GM12878 (cell line): Measurements from ENCODE around the gene C9.

Experiments used
- CEBPB ChIP-seq, 2 experiments: fragments of 150-350 bp in 1 of 2; IDR thresholded peaks; 2 replicates each; pipeline ENCODE4 v1.6.1; 2012 to 2014; ENCODE audit warnings: low read depth in 2 of 2, low read length in 2 of 2, borderline replicate concordance in 1 of 2, inconsistent platforms in 1 of 2
- FOXM1 ChIP-seq: IDR thresholded peaks from 2 replicates; pipeline ENCODE4 v1.6.1; 2012; ENCODE audit warnings: low read depth, mild to moderate bottlenecking, inconsistent platforms, low read length, moderate library complexity
- HDAC6 ChIP-seq: fragments of 200-600 bp; sonication (generic); IDR thresholded peaks from one replicate; pipeline ENCODE4 v1.8.0; 2017; ENCODE audit warnings: antibody characterized with exemption; ENCODE audit not compliant: unreplicated experiment
- NR2C2 ChIP-seq: IDR thresholded peaks from 2 replicates; pipeline ENCODE4 v1.6.1; 2011; ENCODE audit warnings: borderline replicate concordance, low read depth; ENCODE audit not compliant: control insufficient read depth, insufficient read length
- POLR2A ChIP-seq: IDR thresholded peaks from 2 replicates; pipeline ENCODE4 v1.6.1; 2011; ENCODE audit warnings: low read depth, mild to moderate bottlenecking, low read length
- POLR2AphosphoS5 ChIP-seq: IDR thresholded peaks from 2 replicates; pipeline ENCODE4 v1.6.1; 2011; ENCODE audit warnings: mild to moderate bottlenecking, low read length, inconsistent platforms
- SIN3A ChIP-seq: IDR thresholded peaks from 2 replicates; pipeline ENCODE4 v1.6.1; 2012; ENCODE audit warnings: low read depth, low read length, improper control_type of control experiment
- YY1 ChIP-seq: IDR thresholded peaks from 2 replicates; pipeline ENCODE4 v1.6.1; 2011; ENCODE audit warnings: low read depth, mild to moderate bottlenecking, low read length
- TF ChIP-seq, protein P1 (sequence below), 3 experiments: IDR thresholded peaks in 2 of 3; conservative IDR thresholded peaks in 1 of 3; 2 replicates each; pipeline ENCODE4 v1.5.1; 2011; ENCODE audit warnings: low read depth in 3 of 3, low read length in 3 of 3, mild to moderate bottlenecking in 3 of 3, control low read depth in 2 of 3, moderate library complexity in 2 of 3, inconsistent platforms in 1 of 3, mixed read lengths in 1 of 3; ENCODE audit not compliant: control insufficient read depth in 2 of 3, insufficient read depth in 1 of 3; ENCODE audit errors: extremely low read depth in 1 of 3

DNA sequence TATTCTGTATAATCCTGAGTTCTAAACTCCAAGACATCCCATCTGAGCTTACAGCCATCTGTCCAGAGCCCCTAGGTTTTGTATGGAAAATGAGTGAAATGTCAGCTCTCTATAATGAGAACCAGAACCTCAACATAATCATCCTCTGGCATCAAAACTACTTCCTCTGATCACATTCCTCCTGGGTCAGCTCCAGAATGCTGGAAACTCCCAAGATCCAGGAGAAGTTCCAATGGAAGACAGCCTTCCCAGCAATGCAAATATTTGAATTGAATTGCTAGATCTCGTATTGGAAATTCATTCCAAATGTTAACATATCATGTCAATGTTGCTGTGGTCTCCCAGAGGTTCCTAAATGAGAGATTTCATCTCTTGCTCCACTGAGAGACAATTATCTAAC lies 23.8 kb downstream of the C9 start:
- TF ChIP-seq YY1 (no peak), POLR2A (no peak), HDAC6 (no peak), SIN3A (no peak), FOXM1 (no peak), NR2C2 (no peak), POLR2AphosphoS5 (no peak), CEBPB (IDR thresholded peaks at IDR 0.05; ENCODE audit: borderline replicate concordance in 1 of 2, low read depth in 2 of 2, low read length in 2 of 2) (no peak)
- TF ChIP-seq, protein P1, sequence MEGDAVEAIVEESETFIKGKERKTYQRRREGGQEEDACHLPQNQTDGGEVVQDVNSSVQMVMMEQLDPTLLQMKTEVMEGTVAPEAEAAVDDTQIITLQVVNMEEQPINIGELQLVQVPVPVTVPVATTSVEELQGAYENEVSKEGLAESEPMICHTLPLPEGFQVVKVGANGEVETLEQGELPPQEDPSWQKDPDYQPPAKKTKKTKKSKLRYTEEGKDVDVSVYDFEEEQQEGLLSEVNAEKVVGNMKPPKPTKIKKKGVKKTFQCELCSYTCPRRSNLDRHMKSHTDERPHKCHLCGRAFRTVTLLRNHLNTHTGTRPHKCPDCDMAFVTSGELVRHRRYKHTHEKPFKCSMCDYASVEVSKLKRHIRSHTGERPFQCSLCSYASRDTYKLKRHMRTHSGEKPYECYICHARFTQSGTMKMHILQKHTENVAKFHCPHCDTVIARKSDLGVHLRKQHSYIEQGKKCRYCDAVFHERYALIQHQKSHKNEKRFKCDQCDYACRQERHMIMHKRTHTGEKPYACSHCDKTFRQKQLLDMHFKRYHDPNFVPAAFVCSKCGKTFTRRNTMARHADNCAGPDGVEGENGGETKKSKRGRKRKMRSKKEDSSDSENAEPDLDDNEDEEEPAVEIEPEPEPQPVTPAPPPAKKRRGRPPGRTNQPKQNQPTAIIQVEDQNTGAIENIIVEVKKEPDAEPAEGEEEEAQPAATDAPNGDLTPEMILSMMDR (IDR thresholded peaks at IDR 0.05 in 2 of 3, conservative IDR thresholded peaks at IDR 0.05 in 1 of 3; ENCODE audit: control insufficient read depth in 2 of 3, extremely low read depth in 1 of 3, insufficient read depth in 1 of 3, low read depth in 3 of 3, low read length in 3 of 3): no peak
